Measurements from ENCODE around the gene DCTPP1.
A peak's percentile ranks its signal among the peaks of the same experiment; 100 is the strongest.
"Not testable (repeated sequence)": the region's sequence is repeated elsewhere in the genome, so short reads cannot be mapped to it uniquely, and the experiment has no call there.

DCTPP1 gene

DNA sequence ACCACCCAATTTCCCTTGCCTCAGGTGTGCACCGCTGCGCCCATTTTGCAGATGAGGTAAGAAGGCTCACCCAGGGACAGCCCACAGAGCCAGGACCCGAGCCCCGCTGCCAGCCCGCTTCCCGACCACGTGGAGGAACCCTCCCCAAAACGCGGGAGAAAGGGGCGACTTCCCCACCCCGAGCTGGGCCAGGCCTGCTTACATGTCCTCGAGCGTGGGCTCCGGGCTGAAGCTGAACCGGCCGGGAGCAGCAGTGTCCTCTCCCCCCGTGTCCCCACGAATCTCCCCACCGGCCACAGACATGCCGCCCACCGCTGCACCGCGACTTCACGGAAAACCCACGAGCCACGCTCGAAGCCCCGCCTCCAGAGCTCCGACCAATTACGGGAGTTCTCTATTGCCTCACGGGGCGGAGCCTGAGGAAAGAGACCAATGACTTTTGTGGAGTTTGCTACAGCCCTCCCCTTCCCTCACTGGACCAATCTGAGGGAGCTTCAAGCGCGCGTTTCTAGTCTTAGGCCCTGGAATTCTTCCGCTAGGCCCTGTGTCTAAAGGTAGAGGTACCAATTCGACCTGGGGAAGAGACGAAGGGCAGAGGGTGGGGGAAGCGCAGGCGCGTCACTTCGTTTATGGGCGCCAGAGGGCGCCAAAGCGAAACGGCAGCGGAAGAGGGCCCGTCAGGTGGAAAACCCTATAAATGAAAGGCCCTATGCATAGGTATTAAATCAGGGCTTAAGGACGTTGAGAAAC is at the start of gene DCTPP1:
TSS of gene DCTPP1 (minus strand) at position 353 of the 750 bp plus-strand sequence. CDS start at position 303, 50 bp downstream.
- DNase-seq (ENCODE audit: low read depth), result peak; percentile 99

DNA sequence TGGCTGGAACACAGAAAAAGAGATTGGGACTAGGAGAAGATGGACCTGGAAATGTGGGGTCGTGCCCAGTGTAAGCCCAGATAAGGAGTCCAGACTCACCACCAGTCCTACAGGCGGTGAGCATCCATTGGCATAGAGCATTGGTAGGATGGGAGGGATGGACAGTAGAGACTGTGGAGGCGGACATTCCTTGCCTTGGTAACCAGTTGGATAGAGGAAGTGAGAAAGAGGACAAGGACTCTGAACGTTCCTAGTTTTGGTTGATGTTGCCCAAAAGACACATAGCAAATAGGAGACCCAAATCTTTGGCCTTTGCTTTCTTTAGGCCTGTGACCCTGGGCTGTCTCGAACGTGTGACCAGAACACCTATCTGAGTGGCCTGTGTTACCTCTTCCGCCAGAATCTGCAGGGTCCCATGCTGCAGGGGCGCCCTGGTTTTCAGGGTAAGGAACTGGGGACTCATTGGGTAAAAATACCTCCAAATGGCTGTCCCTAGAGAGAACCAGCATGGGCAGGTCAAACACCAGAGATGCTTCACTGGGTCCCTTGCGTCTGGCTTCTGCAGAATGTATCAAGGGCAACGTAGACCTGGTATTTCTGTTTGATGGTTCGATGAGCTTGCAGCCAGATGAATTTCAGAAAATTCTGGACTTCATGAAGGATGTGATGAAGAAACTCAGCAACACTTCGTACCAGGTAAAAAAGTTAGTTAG is 49.1 kb upstream of the DCTPP1 start:
- no peak for DNase-seq (ENCODE audit: low read depth)

DNA sequence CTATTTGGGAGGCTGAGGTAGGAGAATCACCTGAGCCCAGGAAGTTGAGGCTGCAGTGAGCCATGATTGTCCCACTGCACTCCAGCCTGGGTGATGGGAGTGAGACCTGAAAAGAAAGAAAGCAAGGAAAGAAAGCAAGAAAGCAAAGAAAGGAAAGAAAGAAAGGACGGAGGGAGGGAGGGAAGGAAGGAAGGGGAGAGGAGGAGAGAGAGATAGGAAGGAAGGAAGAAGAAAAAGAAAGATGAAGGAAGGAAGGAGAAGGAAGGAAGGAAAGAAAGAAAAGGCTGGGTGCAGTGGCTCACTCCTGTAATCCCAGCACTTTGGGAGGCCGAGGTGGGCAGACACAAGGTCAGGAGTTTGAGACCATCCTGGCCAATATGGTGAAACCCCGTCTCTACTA is 47.9 kb upstream of the DCTPP1 start:
- DNase-seq (ENCODE audit: low read depth), result not testable (repeated sequence)

DNA sequence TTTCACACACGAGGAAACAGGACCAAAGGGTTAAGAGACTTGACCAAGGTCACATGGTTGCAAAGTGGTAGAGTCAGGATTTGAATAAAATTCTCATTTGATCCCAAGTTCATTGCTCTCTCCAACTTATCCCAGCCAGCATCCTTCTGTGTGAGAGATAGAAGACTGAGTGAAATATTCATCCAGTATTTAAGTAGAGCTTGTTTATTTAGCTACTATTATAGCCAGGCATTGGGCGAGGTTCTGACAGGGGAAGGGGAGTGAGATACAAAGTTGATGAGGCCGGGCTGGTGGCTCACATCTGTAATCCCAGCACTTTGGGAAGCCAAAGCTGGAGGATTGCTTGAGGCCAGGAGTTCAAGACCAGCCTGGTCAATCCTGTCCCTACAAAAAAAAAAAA is 47.2 kb upstream of the DCTPP1 start:
- no peak for DNase-seq (ENCODE audit: low read depth)

DNA sequence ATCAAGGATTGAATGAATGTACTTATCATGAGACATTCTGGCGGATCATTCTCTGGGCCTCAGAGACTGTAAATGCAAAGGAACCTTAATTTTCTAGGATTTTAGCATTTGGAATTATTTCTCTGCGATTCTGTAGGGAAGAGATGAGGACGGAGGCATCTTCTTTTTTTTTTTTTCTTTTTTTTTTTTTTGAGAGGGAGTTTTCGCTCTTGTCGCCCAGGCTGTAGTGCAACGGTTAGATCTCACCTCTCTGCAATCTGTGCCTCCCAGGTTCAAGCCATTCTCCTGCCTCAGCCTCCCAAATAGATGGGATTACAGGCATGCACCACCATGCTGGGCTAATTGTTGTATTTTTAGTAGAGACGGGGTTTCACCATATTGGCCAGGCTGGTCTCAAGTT is 44.9 kb upstream of the DCTPP1 start:
- DNase-seq (ENCODE audit: low read depth), result no peak

DNA sequence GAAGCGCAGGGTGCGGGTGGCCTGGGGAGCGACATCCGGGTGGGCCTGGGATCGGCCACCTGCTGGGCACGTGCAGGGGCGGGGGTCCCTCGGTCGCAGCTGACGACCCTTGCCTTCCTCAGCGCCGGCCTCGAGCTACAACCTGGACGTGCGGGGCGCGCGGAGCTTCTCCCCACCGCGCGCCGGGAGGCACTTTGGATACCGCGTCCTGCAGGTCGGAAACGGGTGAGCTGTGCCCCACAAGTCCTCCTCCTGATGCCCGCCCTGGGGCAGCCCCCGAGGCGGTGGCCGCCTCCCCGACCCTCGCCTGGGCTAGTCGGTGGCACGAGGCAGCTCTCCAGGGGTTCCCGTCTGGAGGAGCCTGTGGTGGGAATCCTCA is 44.2 kb upstream of the DCTPP1 start:
- DNase-seq (ENCODE audit: low read depth), result no peak

DNA sequence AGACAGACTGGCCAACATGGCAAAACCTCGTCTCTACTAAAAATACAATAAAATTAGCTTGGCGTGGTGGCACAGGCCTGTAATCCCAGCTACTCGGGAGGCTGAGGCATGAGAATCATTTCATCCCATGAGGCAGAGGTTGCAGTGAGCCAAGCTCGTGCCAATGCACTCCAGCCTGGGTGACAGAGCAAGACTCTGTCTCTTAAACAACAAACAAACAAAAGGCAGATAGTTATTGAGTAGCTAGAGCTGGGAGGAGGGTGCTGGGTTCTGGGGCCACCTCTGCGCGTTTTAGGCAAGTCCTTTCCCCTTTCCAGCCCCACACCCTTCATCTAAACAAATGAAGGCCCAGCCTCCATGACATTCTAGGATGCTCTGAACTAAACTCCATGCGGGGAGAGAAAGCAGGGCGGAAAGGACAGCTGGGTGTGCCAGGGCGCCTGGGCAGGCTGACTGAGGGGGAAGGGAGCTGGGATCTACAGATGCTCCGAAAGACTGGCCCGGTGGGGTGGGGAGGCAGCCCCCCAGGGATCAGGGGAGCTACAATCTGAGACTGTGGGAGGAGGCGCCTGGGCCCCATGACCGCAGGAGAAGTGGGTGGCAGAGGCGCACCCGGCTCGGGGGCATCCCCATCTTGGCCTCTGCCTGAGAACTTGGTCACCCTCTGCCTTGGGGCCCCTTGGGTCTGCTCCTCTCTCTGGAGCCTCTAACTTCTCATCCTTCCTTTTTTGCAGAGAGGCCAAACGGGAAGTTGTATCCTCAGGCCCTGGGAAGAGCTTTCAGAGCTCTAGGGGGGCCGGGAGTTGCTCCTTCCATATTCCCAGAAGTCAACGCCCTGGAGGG is 43.6 kb upstream of the DCTPP1 start:
- DNase-seq (ENCODE audit: low read depth), result no peak

DNA sequence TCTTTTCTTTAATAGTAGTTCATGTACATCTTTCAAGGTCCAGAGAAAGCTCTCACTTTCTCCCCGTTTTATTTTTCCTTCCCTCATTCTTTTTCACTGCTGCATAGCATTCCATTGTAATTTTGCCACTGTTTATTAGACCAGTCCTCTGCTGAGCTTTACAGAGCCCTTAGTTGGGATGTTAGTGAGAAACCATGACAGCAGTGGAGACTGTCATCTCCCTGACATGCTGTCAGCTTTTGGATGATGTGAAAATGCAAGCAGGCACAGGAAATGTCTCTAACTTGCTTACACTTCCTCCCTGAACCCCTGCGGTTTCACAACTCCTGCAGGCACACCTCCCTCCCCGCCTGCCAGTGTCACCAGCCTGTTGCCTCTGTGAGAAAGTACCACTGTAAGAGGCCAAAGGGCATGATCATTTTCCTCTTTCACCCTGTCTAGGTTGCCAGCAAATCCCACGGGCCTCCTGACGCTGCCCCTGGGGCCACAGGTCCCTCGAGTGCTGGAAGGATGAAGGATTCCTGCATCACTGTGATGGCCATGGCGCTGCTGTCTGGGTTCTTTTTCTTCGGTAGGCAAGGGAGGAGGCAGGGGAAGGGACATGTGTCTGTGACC is 42.6 kb upstream of the DCTPP1 start, which contains the start of gene ITGAL:
TSS of gene ITGAL (plus strand) at position 415 of the 615 bp plus-strand sequence. CDS start at position 511, 96 bp downstream.
- DNase-seq (ENCODE audit: low read depth), result no peak

DNA sequence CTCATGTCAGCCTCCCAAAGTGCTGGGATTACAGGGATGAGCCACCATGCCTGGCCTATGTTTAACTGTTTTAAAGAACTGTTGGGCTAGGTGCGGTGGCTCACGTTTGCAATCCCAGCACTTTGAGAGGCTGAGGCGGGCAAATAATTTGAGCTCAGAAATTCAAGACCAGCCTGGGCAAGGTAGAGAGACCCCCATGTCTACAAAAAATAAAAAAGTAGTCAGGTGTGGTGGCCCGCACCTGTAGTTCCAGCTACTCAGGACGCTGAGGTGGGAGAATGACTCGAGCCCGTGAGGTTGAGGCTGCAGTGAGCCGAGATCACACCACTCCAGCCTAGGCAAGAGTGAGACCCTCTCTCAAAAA is 40.8 kb upstream of the DCTPP1 start:
- no peak for DNase-seq (ENCODE audit: low read depth)

DNA sequence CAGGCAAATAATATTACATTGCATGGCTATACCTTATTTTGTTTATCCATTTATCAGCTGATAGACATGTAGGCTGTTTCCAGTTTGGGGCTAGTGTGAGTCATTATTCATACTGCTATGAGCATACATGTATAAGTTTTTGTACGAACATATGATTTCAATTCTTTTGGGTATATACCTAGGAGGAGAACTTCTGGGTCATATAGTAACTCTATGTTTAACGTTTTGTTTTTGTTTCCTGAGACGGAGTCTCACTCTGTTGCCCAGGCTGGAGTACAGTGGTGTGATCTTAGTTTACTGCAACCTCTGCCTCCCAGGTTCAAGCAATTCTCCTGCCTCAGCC is 40.3 kb upstream of the DCTPP1 start:
- DNase-seq (ENCODE audit: low read depth), result no peak

DNA sequence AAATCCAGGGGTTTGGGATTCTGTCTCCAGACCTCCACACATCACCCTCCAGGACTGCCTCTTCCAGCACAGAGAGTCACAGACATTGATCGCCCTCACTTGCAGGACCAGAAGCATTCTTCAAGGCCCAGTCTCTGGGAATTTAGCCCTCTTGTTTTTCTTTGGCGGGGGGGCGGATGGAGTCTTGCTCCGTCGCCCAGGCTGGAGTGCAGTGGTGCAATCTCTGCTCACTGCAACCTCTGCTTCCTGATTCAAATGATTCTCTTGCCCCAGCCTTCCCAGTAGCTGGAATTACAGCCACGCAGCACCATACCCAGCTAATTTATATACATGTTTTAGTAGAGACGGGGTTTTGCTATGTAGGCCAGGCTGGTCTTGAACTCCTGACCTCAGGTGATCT is 34.2 kb upstream of the DCTPP1 start:
- DNase-seq (ENCODE audit: low read depth), result no peak

DNA sequence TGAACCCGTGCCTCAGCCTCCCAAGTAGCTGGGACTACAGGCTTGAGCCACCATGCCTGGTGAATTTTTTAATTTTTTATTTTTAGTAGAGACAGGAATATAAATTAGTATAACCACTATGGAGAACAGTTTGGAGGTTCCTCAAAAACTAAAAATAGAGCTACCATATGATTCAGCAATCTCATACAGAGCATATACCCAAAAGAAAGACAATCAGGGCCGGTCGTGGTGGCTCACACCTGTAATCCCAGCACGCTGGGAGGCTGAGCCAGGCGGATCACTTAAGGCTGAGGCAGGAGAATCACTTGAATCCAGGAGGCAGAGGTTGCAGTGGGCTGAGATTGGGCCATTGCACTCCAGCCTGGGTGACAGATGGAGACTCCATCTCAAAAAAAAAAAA is 31.6 kb upstream of the DCTPP1 start:
- DNase-seq (ENCODE audit: low read depth), result not testable (repeated sequence)

DNA sequence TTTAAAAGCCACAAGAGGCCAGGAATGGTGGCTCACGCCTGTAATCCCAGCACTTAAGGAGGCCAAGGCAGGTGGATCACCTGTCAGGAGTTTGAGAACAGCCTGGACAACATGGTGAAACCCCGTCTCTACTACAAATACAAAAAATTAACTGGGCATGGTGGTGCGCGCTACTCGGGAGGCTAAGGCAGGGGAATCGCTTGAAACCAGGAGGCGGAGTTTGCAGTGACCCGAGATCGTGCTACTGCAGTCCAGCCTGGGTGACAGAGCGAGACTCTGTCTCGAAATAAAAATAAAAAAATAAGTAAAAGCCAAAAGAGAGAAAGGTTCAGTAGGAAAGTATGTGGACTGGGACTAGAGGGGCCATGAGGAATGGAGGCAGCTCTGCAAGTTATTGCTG is 29.6 kb upstream of the DCTPP1 start:
- no peak for DNase-seq (ENCODE audit: low read depth)

DNA sequence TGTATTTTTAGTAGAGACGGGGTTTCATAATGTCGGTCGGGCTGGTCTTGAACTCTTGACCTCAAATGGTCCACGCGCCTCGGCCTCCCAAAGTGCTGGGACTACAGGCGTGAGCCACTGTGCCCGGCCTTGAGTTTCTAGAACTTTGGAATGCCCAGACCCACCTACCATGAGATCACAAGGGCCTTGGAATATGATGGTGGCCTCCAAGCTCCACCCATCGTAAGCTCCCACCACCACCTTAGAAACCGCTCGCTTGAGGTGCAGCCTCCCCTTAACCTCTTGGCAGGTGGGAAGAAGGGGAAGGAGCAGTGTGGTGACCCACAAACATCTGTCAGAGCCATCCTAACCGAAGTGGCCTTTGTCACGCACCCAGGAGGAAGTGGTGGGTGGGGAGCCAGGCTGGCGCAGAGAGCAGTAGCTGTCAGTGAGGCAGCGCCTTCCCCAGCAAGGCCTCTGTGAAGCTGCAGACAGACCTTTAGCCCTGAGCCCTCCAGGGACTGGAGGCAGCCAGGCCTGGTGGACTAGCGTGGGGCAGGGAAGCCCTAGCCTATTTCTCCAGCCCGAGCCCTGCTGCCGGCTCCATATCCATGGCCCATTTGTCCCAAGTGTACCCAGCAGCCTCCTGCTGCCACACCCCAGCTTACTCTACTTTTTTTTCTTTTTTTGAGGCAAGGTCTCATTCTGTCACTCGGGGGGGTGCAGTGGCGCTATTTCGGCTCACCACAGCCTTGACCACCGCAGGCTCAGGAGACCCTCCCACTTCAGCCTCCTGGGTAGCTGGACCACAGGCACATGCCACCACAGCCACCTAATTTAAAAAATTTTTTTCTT is 28.9 kb upstream of the DCTPP1 start:
- DNase-seq (ENCODE audit: low read depth), result peak; percentile 98

DNA sequence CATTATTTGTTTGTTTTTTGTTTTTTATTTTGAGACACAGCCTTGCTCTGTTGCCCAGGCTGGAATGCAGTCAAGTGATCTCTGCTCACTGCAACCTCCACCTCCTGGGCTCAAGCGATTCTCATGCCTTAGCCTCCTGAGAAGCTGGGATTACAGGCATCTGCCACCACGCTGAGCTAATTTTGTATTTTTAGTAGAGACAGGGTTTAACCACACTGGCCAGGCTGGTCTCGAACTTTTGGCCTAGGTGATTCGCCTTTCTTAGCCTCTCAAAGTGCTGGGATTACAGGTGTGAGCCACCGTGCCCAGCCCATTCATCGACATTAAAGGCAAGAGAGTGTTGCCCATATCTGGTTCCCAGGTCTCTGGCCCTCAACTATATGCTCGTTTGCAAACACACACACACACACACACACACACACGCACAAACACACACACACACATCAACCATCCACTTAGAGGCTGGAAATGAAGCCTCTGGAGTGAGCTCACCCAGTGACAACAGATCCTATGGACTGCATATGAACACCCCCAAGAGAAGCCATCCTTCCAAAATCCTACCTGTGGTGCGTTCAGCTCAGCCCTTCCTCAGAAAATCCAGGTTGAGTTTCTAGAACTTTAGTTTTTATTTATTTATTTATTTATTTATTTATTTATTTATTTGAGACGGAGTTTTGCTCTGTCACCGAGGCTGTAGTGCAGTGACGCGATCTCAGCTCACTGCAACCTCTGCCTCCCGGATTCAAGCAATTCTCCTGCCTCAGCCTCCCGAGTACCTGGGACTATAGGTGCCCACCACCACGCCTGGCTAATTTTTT is 28.1 kb upstream of the DCTPP1 start:
- no peak for DNase-seq (ENCODE audit: low read depth)

DNA sequence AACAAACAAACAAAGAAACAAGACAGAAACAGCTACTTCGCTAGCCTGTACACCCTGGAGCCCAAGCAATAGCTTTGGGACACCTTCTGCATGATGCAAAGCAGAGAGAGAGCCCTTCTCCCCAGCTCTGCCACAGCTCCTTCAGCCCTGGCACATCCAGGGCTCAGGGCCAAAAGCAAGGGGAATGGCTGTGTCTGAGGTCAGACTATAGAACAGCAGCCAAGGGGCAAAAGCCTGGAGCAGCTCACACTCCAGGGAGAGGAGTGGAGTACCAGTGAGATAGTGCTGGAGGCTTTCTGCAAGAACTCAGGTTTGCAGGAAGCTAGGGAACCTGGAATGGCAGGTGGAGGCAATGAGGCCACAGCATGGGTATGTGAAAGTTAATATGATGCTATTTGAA is 27.4 kb upstream of the DCTPP1 start:
- DNase-seq (ENCODE audit: low read depth), result no peak

DNA sequence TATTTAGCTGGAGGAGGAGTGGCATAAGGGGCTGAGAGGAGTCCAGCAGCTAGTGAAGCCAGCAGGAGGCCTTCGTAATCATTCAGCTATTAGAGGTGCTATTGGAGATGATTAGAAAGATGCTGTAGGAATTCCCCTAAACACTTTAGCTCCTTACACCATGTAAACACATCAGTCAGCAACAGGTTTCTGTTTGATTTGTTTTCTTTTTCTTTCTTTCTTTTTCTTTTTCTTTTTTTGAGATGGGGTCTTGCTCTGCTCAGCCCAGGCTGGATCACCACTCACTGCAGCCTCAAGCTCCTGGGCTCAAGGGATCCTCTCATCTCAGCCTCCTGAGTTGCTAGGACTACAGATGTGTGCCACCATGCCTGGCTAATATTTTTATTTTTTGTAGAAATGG is 26.5 kb upstream of the DCTPP1 start:
- DNase-seq (ENCODE audit: low read depth), result no peak

DNA sequence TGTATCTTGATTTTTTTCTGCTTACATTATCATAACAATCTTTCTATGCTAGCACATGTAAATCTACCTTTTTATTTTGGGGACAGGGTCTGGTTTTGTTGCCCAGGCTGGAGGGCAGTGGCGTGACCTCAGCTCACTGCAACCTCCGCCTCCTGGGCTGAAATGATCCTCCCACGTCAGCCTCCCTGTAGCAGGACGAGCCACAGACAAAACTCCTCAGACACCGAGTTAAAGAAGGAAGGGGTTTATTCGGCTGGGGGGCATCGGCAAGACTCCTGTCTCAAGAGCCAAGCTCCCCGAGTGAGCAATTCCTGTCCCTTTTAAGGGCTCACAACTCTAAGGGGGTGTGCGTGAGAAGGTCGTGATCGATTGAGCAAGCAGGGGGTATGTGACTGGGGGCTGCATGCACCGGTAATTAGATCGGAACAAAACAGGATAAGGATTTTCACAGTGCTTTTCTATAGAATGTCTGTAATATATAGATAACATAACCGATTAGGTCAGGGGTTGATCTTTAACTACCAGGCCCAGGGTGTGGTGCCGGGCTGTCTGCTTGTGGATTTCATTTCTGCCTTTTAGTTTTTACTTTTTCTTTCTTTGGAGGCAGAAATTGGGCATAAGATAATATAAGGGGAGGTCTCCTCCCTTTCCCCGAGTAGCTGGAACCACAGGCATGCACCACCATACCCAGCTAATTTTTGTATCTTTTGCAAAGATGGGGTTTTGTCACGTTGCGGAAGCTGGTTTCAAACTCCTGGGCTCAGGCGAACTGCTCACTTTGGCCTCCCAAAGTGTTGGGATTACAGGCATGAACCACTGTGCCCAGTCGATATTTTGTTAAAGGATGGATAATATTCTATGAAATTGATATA is 23.1 kb upstream of the DCTPP1 start:
- DNase-seq (ENCODE audit: low read depth), result not testable (repeated sequence)

DNA sequence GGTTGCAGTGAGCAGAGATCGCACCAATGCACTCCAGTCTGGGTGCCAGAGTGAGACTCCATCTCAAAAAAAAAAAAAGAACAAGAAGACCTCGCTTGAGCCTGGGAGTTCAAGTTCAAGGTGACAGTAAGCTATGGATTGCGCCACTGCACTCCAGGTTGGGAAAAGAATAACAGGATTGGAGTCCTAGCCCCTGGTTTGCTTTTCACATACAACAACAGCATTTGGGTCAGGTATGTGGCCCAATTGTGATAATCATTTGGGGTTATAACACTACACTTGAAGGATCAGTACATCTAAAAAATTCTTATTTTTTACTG is 19.2 kb upstream of the DCTPP1 start:
- no peak for DNase-seq (ENCODE audit: low read depth)

All from CMK (cell line).